ENCODE data around the gene ADGRB2.

- TF ChIP-seq CTCF (IDR thresholded peaks at IDR 0.05) (no peak), POLR2A (IDR thresholded peaks at IDR 0.05) (no peak)
Observed at GRCh38 chr1:31798086-31798432, 33.9 kb upstream of the ADGRB2 start.
